Neuronal stem cell (in vitro differentiated cells): ENCODE data around the gene CEP131.
A peak's percentile ranks its signal among the peaks of the same experiment; 100 is the strongest.

Experiments
- DNase-seq: peaks from one replicate; pipeline ENCODE4 v3.0.0-alpha.2; 2013; ENCODE audit warnings: low spot score
- H2AFZ ChIP-seq: one replicate; pipeline ENCODE4 v1.6.1; 2013; ENCODE audit warnings: mild to moderate bottlenecking, low read length, inconsistent platforms
- H2AK5ac ChIP-seq: 2 replicates; pipeline ENCODE4 v1.6.1; 2013; ENCODE audit warnings: low read depth, mild to moderate bottlenecking, inconsistent platforms, low read length, moderate library complexity, mixed read lengths
- H2BK120ac ChIP-seq: 2 replicates; pipeline ENCODE4 v1.6.1; 2013; ENCODE audit warnings: low read depth, mild to moderate bottlenecking, inconsistent platforms, low read length, moderate library complexity, mixed read lengths
- H2BK12ac ChIP-seq: one replicate; pipeline ENCODE4 v1.6.1; 2013; ENCODE audit warnings: low read length, inconsistent platforms
- H2BK15ac ChIP-seq: 2 replicates; pipeline ENCODE4 v1.6.1; 2013; ENCODE audit warnings: mild to moderate bottlenecking, low read length, inconsistent platforms, mixed read lengths
- H2BK5ac ChIP-seq: one replicate; pipeline ENCODE4 v1.6.1; 2013; ENCODE audit warnings: inconsistent platforms, mild to moderate bottlenecking, low read length, moderate library complexity
- H3K14ac ChIP-seq: one replicate; pipeline ENCODE4 v1.6.1; 2013; ENCODE audit warnings: low read length, inconsistent platforms
- H3K18ac ChIP-seq: 2 replicates; pipeline ENCODE4 v1.6.1; 2013; ENCODE audit warnings: low read length, inconsistent platforms
- H3K23ac ChIP-seq: 2 replicates; pipeline ENCODE4 v1.6.1; 2013; ENCODE audit warnings: low read depth, mild to moderate bottlenecking, mixed read lengths, low read length, inconsistent platforms; ENCODE audit not compliant: poor library complexity
- H3K27ac ChIP-seq: replicated peaks from 3 replicates; pipeline ENCODE4 v1.5.1; 2013; ENCODE audit warnings: low read length, inconsistent platforms
- H3K27me3 ChIP-seq, 3 experiments: 2 replicates each; pipeline ENCODE4 v1.6.1; 2013; ENCODE audit warnings: low read length in 3 of 3, mild to moderate bottlenecking in 2 of 3, inconsistent platforms in 1 of 3, low read depth in 1 of 3, mixed read lengths in 1 of 3, moderate library complexity in 1 of 3; ENCODE audit not compliant: control insufficient read depth in 3 of 3, insufficient read depth in 3 of 3
- H3K36me3 ChIP-seq, 2 donors: replicated peaks in 1 of 2; 2 replicates each; pipeline ENCODE4 v1.6.1; 2013; ENCODE audit warnings: low read length in 2 of 2; ENCODE audit not compliant: control insufficient read depth in 2 of 2, insufficient read depth in 2 of 2
- H3K4ac ChIP-seq: 2 replicates; pipeline ENCODE4 v1.6.1; 2013; ENCODE audit warnings: inconsistent platforms, mild to moderate bottlenecking, low read length, moderate library complexity
- H3K4me1 ChIP-seq, 2 donors: 1 replicate in 1 of 2; 2 replicates in 1 of 2; pipeline ENCODE4 v1.6.1; 2013; ENCODE audit warnings: low read length in 2 of 2, low read depth in 1 of 2; ENCODE audit not compliant: control insufficient read depth in 2 of 2, insufficient read depth in 1 of 2
- H3K4me2 ChIP-seq: one replicate; pipeline ENCODE4 v1.6.1; 2013; ENCODE audit warnings: mild to moderate bottlenecking, low read length, inconsistent platforms; ENCODE audit not compliant: insufficient read depth, poor library complexity, severe bottlenecking
- H3K4me3 ChIP-seq, 2 donors: 2 replicates each; pipeline ENCODE4 v1.5.1; 2013; ENCODE audit warnings: low read length in 2 of 2, mild to moderate bottlenecking in 2 of 2, inconsistent platforms in 1 of 2, moderate library complexity in 1 of 2
- H3K79me1 ChIP-seq: one replicate; pipeline ENCODE4 v1.6.1; 2013; ENCODE audit warnings: low read depth, mild to moderate bottlenecking, inconsistent platforms, low read length, moderate library complexity
- H3K9ac ChIP-seq: one replicate; pipeline ENCODE4 v1.6.1; 2013; ENCODE audit warnings: mild to moderate bottlenecking, low read depth, low read length, inconsistent platforms; ENCODE audit not compliant: poor library complexity
- H3K9me3 ChIP-seq, 2 donors: replicated peaks in 1 of 2; 2 replicates each; pipeline versions ENCODE3 to v1.6.1; 2013; ENCODE audit warnings: low read length in 2 of 2, mild to moderate bottlenecking in 2 of 2, inconsistent platforms in 1 of 2, low read depth in 1 of 2, mixed read lengths in 1 of 2, moderate library complexity in 1 of 2; ENCODE audit not compliant: control insufficient read depth in 2 of 2, insufficient read depth in 1 of 2
- H4K8ac ChIP-seq: one replicate; pipeline ENCODE4 v1.6.1; 2013; ENCODE audit warnings: low read depth, mild to moderate bottlenecking, inconsistent platforms, low read length, moderate library complexity
- H4K91ac ChIP-seq: one replicate; pipeline ENCODE4 v1.6.1; 2013; ENCODE audit warnings: low read length, low read depth, mild to moderate bottlenecking, inconsistent platforms; ENCODE audit not compliant: poor library complexity
- WGBS, 2 donors: extraction: QIAGEN DNeasy Blood & Tissue Kit; methylation state at CpG; one replicate each; pipeline ENCODE4 v1.1.7; 2013; ENCODE audit warnings: missing lambda C conversion rate in 2 of 2, mixed read lengths in 1 of 2; ENCODE audit not compliant: insufficient read length in 2 of 2, insufficient replicate concordance in 1 of 2; ENCODE audit errors: extremely low coverage in 2 of 2; 5-methylcytosine and 5-hydroxymethylcytosine counted together

CEP131 gene

DNA sequence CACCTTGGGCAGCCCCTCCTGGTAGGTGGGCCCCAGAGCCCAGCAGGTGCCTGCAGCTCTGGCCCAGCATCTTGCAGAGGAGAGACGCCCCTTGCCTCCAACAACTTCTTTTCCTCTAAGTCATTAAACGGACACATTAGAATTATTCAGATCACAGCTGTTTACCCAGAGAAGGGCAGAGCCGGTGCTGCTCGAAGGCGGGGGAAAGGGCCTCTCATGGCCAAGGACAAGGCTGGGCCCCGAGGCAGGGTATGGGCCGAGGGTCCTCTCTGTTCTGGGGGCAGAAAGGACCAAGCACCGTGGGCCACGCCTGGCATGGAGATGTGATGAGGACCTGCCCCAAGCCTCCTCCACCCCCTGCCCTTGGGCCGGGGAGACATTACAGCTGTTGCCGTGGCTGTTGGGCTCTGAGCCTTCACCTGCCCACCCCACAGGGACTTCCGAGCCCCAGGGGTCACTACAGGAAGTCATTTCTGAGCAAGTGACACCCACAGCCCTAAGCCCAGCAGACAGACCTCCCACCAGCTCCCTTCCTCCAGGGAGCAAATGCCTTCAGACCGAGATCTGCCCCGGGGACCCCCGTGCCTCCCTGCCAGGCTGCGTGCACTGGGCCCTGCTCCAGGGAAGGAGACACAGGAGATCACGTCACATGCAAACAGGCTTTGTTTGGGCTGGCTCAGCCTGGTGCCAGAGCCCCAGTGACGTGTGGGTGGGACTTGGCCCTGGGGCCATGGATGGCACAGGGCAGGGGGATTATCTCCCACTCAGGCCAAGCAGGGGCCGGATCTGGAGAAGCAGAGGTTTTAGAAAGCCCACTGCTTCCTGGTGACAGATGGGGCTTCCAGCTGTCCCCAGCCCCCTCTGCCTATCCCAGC is 58.2 kb downstream of the CEP131 start:
- H2BK15ac ChIP-seq, result peak overlapping the region; percentile 98
- peaks cover 5% of the 10 kb centered on the region for H3K79me1 ChIP-seq
- peak overlapping the region; percentile 94 for H3K14ac ChIP-seq
- no peaks in the 10 kb centered on the region for H3K36me3 ChIP-seq
- H3K9ac ChIP-seq, result peak overlapping the region; percentile 83
- H3K18ac ChIP-seq, result peak overlapping the region; percentile 98
- peak overlapping the region; percentile 76 for H3K4ac ChIP-seq
- H3K4me1 ChIP-seq, result peaks cover 12 to 19% of the 10 kb centered on the region in 2 donors
- no peak for DNase-seq
- H2BK12ac ChIP-seq, result peak overlapping the region; percentile 98
- peak overlapping the region; percentile 27 for H3K27ac ChIP-seq
- no peaks in the 10 kb centered on the region for H3K9me3 ChIP-seq
- H3K27me3 ChIP-seq, result peaks cover 0 to 11% (median 2%) of the 10 kb centered on the region in 3 experiments
- H4K91ac ChIP-seq, result no peak overlapping the region
- H3K4me3 ChIP-seq, result peak overlapping the region; percentile 24 to 53
- H3K4me2 ChIP-seq, result peak overlapping the region; percentile 86
- peak overlapping the region; percentile 65 for H4K8ac ChIP-seq
- H2BK5ac ChIP-seq, result peak overlapping the region; percentile 71
- H2AK5ac ChIP-seq, result peak overlapping the region; percentile 99
- no CpG with 5 or more reads among the region's 19 CpGs for WGBS, 2 donors
- peak overlapping the region; percentile 95 for H3K23ac ChIP-seq
- peak overlapping the region; percentile 100 for H2BK120ac ChIP-seq
- peak overlapping the region; percentile 92 for H2AFZ ChIP-seq

DNA sequence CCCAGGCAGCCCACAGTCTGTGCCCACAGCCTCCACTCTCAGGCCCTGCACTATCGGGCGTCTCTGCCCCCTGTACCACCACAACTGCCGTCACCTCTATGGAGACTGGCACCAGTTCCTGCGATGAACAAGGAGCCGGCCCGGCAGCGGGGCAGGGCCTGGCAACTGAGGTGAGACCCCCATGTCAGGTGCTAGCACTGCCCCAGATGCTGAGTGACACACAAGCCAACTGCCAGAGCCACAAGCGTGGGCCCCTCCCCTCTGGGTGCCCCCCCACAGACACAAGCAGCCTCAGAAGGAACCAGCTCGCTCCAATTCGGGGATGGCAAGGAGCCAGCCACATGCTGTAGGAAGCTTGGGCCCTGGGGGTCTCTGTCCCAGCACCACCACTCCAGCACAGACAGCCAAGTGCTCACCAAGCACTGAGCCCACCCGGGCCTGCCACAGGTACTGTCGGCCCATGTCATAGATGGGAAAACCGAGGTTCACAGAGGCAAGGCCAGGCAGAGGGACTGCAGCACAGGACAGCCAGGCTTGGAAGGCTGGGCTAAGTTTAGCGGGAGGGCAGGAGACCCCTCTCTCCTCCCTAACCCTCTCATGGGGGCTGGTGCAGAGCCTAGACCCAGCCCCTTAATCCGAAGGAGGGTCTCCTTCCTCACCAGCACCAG is 58.9 kb downstream of the CEP131 start:
- Histone ChIP-seq H3K79me1 (peaks cover 4% of the 10 kb centered on the region), H3K23ac (no peak overlapping the region), H2BK5ac (no peak overlapping the region), H3K4me2 (no peak overlapping the region), H2BK12ac (peak overlapping the region; percentile 58), H2BK120ac (peak overlapping the region; percentile 72), H3K27ac (no peak overlapping the region), H4K91ac (no peak overlapping the region), H3K9ac (peak overlapping the region; percentile 70), H3K9me3 (no peaks in the 10 kb centered on the region), H2AK5ac (peak overlapping the region; percentile 99), H4K8ac (no peak overlapping the region), H3K36me3 (no peaks in the 10 kb centered on the region), H3K18ac (peak overlapping the region; percentile 57), H2BK15ac (peak overlapping the region; percentile 92), H3K14ac (peak overlapping the region; percentile 38), H3K4ac (no peak overlapping the region), H2AFZ (no peak overlapping the region), H3K27me3 (peaks cover 0 to 11% (median 2%) of the 10 kb centered on the region in 3 experiments), H3K4me1 (peaks cover 12 to 19% of the 10 kb centered on the region in 2 donors), H3K4me3 (no peak overlapping the region)
- no CpG with 5 or more reads among the region's 15 CpGs for WGBS, 2 donors
- DNase-seq, result no peak

DNA sequence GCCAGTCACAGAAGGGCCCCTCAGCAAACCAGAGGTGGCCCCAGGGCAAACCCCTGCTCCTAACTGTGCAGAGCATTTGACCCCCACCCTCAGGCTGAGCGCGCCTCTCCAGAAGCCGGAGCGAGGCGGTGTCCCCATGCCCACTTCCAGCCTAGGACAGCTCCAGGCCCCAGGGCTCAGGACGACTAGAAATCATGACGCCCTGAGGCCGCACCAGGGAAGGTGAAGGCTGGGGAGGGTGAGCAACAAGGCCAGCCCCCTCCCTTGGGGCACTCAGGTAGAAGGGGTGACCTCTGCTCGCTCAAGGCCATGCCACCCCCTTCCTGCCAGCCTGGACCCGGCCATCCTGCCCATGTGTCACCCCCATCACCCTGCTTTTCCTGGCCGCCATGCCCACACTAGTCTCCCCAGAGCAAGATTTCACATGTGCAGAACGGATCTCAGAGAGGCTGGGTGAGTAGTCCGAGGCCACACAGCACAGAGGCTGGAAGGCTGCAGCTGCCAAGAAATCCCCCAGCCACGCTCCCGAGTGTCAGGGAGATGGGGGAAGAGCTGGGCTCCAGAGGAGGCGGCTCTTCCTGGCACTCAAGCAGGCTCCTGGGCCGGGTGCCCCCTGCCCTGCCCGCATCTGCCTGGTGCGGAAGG is 59.6 kb downstream of the CEP131 start:
- Histone ChIP-seq H3K18ac (no peak overlapping the region), H3K9me3 (no peaks in the 10 kb centered on the region), H3K9ac (peak overlapping the region; percentile 44), H3K79me1 (peaks cover 4% of the 10 kb centered on the region), H2BK15ac (peak overlapping the region; percentile 58), H3K36me3 (no peaks in the 10 kb centered on the region), H2BK5ac (no peak overlapping the region), H3K14ac (no peak overlapping the region), H3K23ac (peak overlapping the region; percentile 85), H4K91ac (no peak overlapping the region), H2AFZ (no peak overlapping the region), H2AK5ac (peak overlapping the region; percentile 70), H3K4ac (no peak overlapping the region), H3K27ac (no peak overlapping the region), H3K4me2 (no peak overlapping the region), H4K8ac (no peak overlapping the region), H2BK120ac (no peak overlapping the region), H3K4me1 (peaks cover 12 to 19% of the 10 kb centered on the region in 2 donors), H3K27me3 (peaks cover 0 to 13% (median 2%) of the 10 kb centered on the region in 3 experiments), H2BK12ac (peak overlapping the region; percentile 58), H3K4me3 (no peak overlapping the region)
- DNase-seq, result no peak
- WGBS, 2 donors, result no CpG with 5 or more reads among the region's 19 CpGs
